Spleen (tissue), 11 donors: ENCODE data around the gene APOBEC3F. TPM values are rescaled to one million over a fixed set of nuclear protein-coding genes. Genes with fewer than 3 reads are reported as not detected.
"Not testable (repeated sequence)": the region's sequence is repeated elsewhere in the genome, so short reads cannot be mapped to it uniquely, and the experiment has no call there.

ENCODE experiments used
- DNase-seq: peaks from one replicate; pipeline ENCODE4 v3.0.0-alpha.2; 2020
- H3K27ac ChIP-seq, 8 donors: fragments of 200-600 bp; sonication (generic) in 7 of 8; 1 replicate in 4 of 8; 2 replicates in 4 of 8; pipeline versions ENCODE4 v1.5.0 to v1.8.0; 2016 to 2021; ENCODE audit warnings: inconsistent platforms in 4 of 8, mild to moderate bottlenecking in 4 of 8, moderate library complexity in 1 of 8
- H3K27me3 ChIP-seq, 7 donors: fragments of 200-600 bp; sonication (generic) in 6 of 7; replicated peaks in 1 of 7; 1 replicate in 4 of 7; 2 replicates in 3 of 7; pipeline versions ENCODE4 v1.5.0 to v1.8.0; 2016 to 2021; ENCODE audit warnings: inconsistent platforms in 3 of 7, mild to moderate bottlenecking in 1 of 7
- H3K36me3 ChIP-seq, 6 donors: fragments of 200-600 bp; sonication (generic) in 5 of 6; 1 replicate in 4 of 6; 2 replicates in 2 of 6; pipeline versions ENCODE4 v1.5.0 to v1.8.0; 2016 to 2021; ENCODE audit warnings: inconsistent platforms in 2 of 6
- H3K4me1 ChIP-seq, 6 donors: fragments of 200-600 bp; sonication (generic) in 5 of 6; 1 replicate in 3 of 6; 2 replicates in 3 of 6; pipeline versions ENCODE4 v1.5.0 to v1.8.0; 2016 to 2021; ENCODE audit warnings: inconsistent platforms in 3 of 6
- H3K4me3 ChIP-seq, 8 donors: fragments of 200-600 bp; sonication (generic) in 7 of 8; 1 replicate in 4 of 8; 2 replicates in 4 of 8; pipeline versions ENCODE4 v1.5.0 to v1.8.0; 2016 to 2021; ENCODE audit warnings: inconsistent platforms in 4 of 8, mild to moderate bottlenecking in 4 of 8, moderate library complexity in 2 of 8
- H3K9me3 ChIP-seq, 8 donors: fragments of 200-600 bp; sonication (generic) in 7 of 8; 1 replicate in 4 of 8; 2 replicates in 4 of 8; pipeline versions ENCODE4 v1.5.0 to v1.8.0; 2016 to 2021; ENCODE audit warnings: inconsistent platforms in 4 of 8
- CTCF ChIP-seq, 11 experiments: fragments of 200-600 bp in 7 of 11; fragments of 450-650 bp in 4 of 11; sonication (generic) in 4 of 11; IDR thresholded peaks in 8 of 11; conservative IDR thresholded peaks in 3 of 11; 1 replicate in 7 of 11; 2 replicates in 4 of 11; pipeline versions ENCODE4 v1.4.0 to v1.8.0; 2016 to 2021; ENCODE audit warnings: antibody characterized with exemption in 11 of 11, inconsistent platforms in 4 of 11, mild to moderate bottlenecking in 1 of 11
- POLR2A ChIP-seq, 3 donors: fragments of 450-650 bp; IDR thresholded peaks; one replicate each; pipeline ENCODE4 v1.5.1; 2017; ENCODE audit warnings: antibody characterized with exemption in 3 of 3, mild to moderate bottlenecking in 1 of 3
- POLR2AphosphoS5 ChIP-seq, 3 donors: sonication (generic); formaldehyde crosslinking; IDR thresholded peaks; one replicate each; pipeline ENCODE4 v1.5.1; 2017; ENCODE audit warnings: antibody characterized with exemption in 3 of 3
- WGBS, 5 donors: extraction: QIAGEN DNeasy Blood & Tissue Kit in 3 of 5; methylation state at CpG; one replicate each; pipeline versions ENCODE4 v1.1.5 to v1.1.7; 2013 to 2018; 5-methylcytosine and 5-hydroxymethylcytosine counted together
- intact Hi-C: fragments of 100-400 bp; cut with DNase I; formaldehyde crosslinking; loops from one replicate; pipeline ENCODE4 v1.15.0; 2023; ENCODE audit warnings: low total_unique reads
- polyA plus RNA-seq, 3 donors: library from polyadenylated mRNA; stranded (reverse); fragments of 200-250 nt; gene quantifications; one replicate each; pipeline ENCODE4 v1.2.1, GENCODE V29; 2013
- total RNA-seq, 7 donors: library from RNA; depleted of rRNA in 3 of 7; stranded (reverse); fragments of >200 nt in 3 of 7; fragmentation: NEBNext Ultra II Directional in 4 of 7; extraction: Animal tissue kit (Norgen Biotek cat#: 25700) in 4 of 7; gene quantifications; one replicate each; pipeline versions ENCODE4 v1.1.0 to v1.2.1, GENCODE V29; 2016 to 2021
- donor health status: healthy with polysubstance abuse.
- donor health status: DM: no; HTN: no; CAD: no; lungs with moderate emphysema.
- donor health status: DM: no; HTN: no; CAD: no.
- donor health status: Bipolar disorder and iron deficiency.
- donor health status: healthy.
- donor health status: DM: no; HTN: no; CAD: no.
- donor health status: DM: yes; HTN: yes; CAD: no.

Gene APOBEC3F
- total and polyA plus RNA-seq, 10 donors, result 5.4 to 31.5 (median 15.7) TPM

- H3K36me3 ChIP-seq, result peaks cover 0 to 39% (median 5%) of the 10 kb centered on the region in 6 donors
- no peaks in the 10 kb centered on the region for H3K9me3 ChIP-seq
- WGBS, 5 donors, result 96 to 99% (median 97%) methylated on average over 13 of the region's 13 CpGs
- H3K4me1 ChIP-seq, result peaks cover 17 to 87% (median 56%) of the 10 kb centered on the region in 6 donors
- H3K27ac ChIP-seq, result peak overlapping the region in 1 of 8 donors; percentile 40
- TF ChIP-seq POLR2AphosphoS5 (IDR thresholded peaks at IDR 0.05), result no peak
- TF ChIP-seq CTCF (IDR thresholded peaks at IDR 0.05 in 8 of 11, conservative IDR thresholded peaks at IDR 0.05 in 3 of 11), result no peak
- TF ChIP-seq POLR2A (IDR thresholded peaks at IDR 0.05), result no peak
- intact Hi-C loops, result loop anchor here (10.0 kb wide), 2 partner anchors 58 to 298 kb away; partner anchors contain the start of genes APOBEC3G and RPL3
- no peaks in the 10 kb centered on the region for H3K27me3 ChIP-seq
- H3K4me3 ChIP-seq, result no peak overlapping the region
- DNase-seq, result no peak
Measured at GRCh38 chr22:39016592-39016991, 24.1 kb upstream of the APOBEC3F start.

GRCh38 chr22:39017596-39018365 is 22.9 kb upstream of the APOBEC3F start:
- intact Hi-C loops, result loop anchor here (10.0 kb wide), 2 partner anchors 57 to 297 kb away; partner anchors contain the start of genes APOBEC3G and RPL3
- 84 to 90% (median 88%) methylated on average over 18 of the region's 18 CpGs for WGBS, 5 donors
- no peaks in the 10 kb centered on the region for H3K9me3 ChIP-seq
- H3K4me1 ChIP-seq, result peaks cover 23 to 91% (median 67%) of the 10 kb centered on the region in 6 donors
- H3K4me3 ChIP-seq, result no peak overlapping the region
- peak overlapping the region in 1 of 8 donors; percentile 39 for H3K27ac ChIP-seq
- DNase-seq, result no peak
- H3K36me3 ChIP-seq, result peaks cover 0 to 39% (median 5%) of the 10 kb centered on the region in 6 donors
- H3K27me3 ChIP-seq, result no peaks in the 10 kb centered on the region
- TF ChIP-seq POLR2AphosphoS5 (IDR thresholded peaks at IDR 0.05) (no peak), CTCF (IDR thresholded peaks at IDR 0.05 in 8 of 11, conservative IDR thresholded peaks at IDR 0.05 in 3 of 11) (no peak), POLR2A (IDR thresholded peaks at IDR 0.05) (no peak)

GRCh38 chr22:39020021-39020651 is 20.5 kb upstream of the APOBEC3F start:
- peak; percentile 80 for DNase-seq
- Histone ChIP-seq H3K27ac (peak overlapping the region; percentile 48 to 94 (median 88)), H3K36me3 (peaks cover 0 to 63% (median 19%) of the 10 kb centered on the region in 6 donors), H3K4me3 (peak overlapping the region in 7 of 8 donors; percentile 8 to 76 (median 56)), H3K4me1 (peaks cover 19 to 91% (median 64%) of the 10 kb centered on the region in 6 donors)
- WGBS, 5 donors, result 39 to 51% (median 42%) methylated on average over 12 to 15 of the region's 15 CpGs
- intact Hi-C loops, H3K27me3 ChIP-seq, H3K9me3 ChIP-seq: not testable (repeated sequence)

GRCh38 chr22:39021552-39022250 is 19.0 kb upstream of the APOBEC3F start:
- no peak for TF ChIP-seq POLR2AphosphoS5 (IDR thresholded peaks at IDR 0.05)
- TF ChIP-seq CTCF (IDR thresholded peaks at IDR 0.05 in 8 of 11, conservative IDR thresholded peaks at IDR 0.05 in 3 of 11), result no peak
- no peak for TF ChIP-seq POLR2A (IDR thresholded peaks at IDR 0.05)
- intact Hi-C loops, result no loop called here
- Histone ChIP-seq H3K4me3 (peak overlapping the region; percentile 43 to 76 (median 56)), H3K36me3 (peaks cover 0 to 67% (median 24%) of the 10 kb centered on the region in 6 donors), H3K4me1 (peaks cover 13 to 88% (median 51%) of the 10 kb centered on the region in 6 donors), H3K9me3 (no peaks in the 10 kb centered on the region), H3K27me3 (no peaks in the 10 kb centered on the region), H3K27ac (peak overlapping the region; percentile 85 to 94 (median 90))
- WGBS, 5 donors, result 25 to 34% (median 27%) methylated on average over 8 to 9 of the region's 9 CpGs
- DNase-seq, result no peak
